ENCODE data around the gene DNAJC10.

The DNAJC10 gene

DNA sequence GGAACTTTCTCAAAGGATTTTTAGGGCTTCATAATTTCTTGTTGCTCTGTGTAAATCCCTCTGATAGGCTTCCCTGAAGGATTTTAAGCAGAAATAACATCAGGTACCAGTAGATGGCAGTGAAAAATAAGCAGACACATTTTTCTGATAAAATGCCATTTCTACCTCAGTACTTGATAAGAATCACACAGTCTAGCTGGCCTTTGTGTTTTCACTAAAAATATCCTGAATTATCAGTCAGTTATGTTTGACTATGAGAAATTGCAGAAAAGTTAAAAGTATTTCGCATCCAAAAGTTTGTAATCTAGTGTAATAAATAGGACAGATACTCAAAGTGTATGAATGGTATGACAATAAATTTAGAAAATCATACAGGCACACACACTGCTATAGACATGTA lies 68.7 kb downstream of the DNAJC10 start:
- DNase-seq (ENCODE audit: low read depth, low spot score) = no peak

DNA sequence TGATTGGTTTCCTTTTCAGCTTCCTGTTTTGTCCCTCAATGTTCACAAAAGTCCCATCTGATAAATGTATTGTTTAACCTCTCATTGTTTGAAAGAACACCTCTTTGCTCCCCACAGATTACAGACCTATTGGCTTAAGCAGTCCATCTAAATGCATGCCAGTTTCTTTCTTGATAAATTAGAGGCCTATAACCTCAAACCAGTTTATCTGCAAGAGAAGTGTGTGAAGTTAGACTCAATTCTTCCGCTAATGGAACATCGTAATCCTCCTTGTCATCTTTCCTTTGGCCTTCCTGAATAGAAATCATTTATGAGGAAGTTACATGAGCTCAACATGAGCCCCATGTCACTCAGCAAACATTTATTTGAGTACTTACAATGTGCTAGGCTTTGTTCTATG lies 76.4 kb downstream of the DNAJC10 start:
- no peak for DNase-seq (ENCODE audit: low read depth, low spot score)

DNA sequence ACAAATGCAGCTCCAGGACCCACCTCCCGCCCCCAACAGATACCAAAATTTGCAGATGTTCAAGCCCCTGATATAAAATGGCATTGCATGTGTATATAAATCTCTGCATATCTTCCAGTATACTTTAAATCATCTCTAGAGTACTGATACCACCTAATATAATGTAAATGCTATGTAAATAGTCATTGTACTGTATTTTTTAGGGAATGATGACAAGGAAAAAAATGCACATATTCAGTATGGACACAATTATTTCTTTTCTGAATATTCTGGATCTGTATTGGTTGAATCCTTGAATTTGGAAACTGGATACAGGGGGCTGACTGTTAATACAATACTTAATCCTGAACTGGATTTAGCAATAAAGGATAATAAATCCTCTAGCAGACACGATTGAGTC lies 82.7 kb downstream of the DNAJC10 start:
- DNase-seq (ENCODE audit: low read depth, low spot score) = no peak

DNA sequence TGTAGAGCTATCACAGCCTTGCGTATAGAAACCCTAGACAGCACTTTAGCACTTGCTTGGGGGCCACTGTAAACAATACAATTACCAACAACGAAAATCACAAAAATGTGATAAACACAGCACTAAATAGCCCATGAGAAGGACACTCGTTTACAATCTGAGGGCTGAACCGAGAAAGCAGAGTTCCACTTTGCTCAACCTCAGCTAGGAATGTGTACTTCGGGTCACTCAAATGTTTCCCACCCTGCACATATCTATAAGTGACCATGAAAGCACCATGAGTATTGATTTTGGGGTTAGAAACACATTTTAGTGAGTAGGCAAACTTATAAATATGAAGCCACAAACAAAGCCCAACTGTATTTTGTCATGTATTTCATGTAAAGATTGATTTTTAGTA lies 88.1 kb downstream of the DNAJC10 start:
- DNase-seq (ENCODE audit: low read depth, low spot score) = no peak

DNA sequence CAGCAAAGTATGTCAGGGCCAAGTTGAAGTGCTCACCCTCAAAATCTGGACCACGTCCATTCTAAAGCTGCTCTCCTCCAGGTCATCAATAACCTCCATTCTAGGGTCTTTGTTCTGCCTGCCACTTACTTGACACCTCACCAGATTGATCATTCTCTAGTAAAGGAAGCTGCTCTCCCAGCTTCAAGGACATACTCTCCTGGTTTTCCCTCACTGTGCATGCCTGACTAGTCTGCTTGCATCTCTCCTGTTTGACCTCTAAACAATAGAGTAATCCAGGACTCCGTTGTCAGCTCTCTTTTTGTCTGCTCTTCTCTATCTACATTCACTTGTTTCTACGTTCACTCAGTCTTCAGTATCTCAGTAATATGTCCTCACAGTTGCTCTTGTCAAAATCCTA lies 91.3 kb downstream of the DNAJC10 start:
- no peak for DNase-seq (ENCODE audit: low read depth, low spot score)

DNA sequence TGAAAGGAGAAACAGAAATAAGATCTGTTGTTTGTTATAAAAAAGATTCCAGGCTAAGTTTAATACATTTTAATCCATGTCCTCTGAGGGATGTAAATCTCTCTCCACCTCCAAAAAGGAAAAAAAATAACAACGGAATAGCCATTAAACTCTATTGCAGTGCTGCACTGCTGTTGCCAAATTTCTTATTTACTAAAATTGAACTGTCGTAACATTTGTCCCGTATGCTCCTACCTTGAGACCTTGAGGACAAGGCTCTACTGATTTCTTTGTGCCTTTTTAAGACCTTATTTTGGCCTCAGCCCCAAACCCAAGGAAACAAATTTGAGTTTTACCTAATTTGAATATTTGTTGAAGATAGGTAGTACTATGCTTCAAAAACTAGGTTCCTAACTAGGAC lies 94.0 kb downstream of the DNAJC10 start:
- DNase-seq (ENCODE audit: low read depth, low spot score) = no peak

DNA sequence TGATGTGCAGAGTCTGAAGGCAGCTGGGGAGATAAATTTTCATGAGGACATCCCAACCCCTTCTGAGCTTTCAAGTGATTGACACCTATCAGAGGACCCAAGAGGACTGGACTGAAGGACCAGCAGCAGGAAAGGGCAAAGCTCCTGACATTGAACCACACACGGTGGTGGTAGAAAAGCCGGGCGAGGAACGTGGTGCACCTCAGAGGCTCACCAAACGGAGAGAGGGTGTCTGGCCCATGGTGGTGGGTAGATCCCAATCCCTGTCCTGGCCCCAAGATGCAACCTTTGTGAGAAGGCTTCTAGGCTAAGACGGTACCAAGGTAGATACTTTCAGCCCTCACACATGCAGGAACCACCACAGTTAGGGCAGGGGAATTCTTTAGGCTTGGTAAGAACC lies 98.3 kb downstream of the DNAJC10 start:
- no peak for DNase-seq (ENCODE audit: low read depth, low spot score)

DNA sequence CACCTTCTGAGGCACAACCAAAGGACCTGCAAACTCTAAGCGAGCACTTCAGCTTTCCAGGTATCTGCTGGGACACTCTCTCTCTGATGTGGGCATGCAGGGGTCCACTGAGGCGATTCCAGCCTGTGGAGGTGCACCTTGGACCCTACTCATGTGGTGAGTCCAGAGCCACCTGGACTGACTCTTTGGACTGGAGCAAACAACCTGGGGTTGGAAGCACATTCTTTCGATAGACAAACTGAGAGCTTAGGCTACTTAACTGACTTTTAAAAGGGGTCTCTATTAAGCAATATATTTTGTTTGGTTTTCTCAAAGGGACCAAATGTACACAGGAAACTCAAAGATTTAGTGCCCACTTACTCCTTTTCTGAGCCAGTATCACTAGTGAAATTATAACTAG lies 98.7 kb downstream of the DNAJC10 start:
- no peak for DNase-seq (ENCODE audit: low read depth, low spot score)

DNA sequence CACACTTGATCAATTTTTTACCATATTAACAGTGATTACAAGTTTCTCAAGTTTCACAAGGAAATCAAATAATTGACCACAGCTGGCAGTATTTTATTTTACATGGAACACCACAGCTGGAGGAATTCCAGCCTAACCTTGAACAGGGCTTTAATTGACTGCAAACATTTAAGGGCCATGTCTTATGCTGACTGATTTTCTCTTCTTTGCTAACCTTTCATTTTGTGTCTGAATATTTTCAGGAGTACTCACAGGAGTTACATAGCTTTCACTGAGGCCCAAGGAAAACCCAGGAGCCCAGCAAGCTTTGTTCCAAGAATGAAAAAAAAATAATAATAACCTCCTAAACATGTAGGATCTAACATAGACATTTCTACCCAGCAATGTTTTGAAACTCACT lies 100.8 kb downstream of the DNAJC10 start:
- no peak for DNase-seq (ENCODE audit: low read depth, low spot score)

DNA sequence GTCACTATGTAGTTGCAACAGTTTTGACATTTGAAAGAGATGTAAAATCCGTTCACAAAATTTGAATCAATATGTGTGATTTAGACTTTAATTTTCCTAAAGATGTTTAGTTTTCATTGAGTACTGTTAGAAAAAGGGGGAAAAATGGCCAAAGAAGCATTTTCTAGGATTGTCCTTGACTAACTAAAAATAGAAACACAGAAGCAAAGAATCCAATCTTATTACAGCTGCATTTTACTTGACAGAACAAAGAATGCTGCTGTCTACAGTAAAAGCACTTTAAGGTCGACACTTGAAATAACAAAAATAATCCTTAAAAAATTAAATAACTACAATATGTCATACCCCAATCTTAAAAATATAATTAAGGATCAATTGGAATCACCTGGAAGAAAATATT lies 101.5 kb downstream of the DNAJC10 start:
- DNase-seq (ENCODE audit: low read depth, low spot score) = no peak

DNA sequence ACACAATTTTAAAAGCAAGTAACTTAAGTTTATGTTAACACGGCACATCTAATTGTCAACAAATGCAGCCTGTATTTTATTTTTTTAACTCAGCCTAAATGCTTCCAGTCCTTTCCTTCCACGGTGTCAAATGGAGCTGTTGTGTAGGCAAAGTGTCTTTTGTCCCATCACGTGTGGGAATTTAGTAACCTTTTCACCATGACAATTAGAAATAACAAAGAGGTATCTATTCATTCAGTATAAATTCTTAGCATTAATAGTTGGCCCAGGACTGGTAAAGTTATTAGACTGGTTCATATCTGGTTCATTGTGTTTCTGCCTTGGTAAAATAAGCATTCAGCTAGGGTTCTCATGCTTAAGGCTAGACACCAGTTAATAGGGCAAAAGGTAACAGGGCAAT lies 102.4 kb downstream of the DNAJC10 start:
- DNase-seq (ENCODE audit: low read depth, low spot score) = no peak

DNA sequence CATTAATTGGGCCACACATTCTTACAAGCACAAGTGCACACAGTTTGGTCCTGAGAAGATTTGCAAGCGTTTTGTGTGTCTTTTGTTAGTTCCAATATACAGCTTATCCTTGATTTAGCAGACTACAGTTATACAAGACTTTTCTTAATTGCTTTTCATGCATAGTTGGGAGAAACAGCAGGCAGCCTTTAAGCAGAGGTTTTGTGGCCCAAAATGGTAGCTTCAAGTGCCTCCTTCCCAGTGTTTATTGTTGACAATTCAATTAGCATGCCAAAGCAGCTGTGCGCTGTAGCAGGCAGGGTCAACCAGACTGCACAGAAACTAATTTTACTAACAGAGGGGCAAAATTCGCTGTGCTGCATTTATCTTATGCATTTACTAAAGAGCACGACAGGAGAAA lies 102.9 kb downstream of the DNAJC10 start:
- DNase-seq (ENCODE audit: low read depth, low spot score) = no peak

DNA sequence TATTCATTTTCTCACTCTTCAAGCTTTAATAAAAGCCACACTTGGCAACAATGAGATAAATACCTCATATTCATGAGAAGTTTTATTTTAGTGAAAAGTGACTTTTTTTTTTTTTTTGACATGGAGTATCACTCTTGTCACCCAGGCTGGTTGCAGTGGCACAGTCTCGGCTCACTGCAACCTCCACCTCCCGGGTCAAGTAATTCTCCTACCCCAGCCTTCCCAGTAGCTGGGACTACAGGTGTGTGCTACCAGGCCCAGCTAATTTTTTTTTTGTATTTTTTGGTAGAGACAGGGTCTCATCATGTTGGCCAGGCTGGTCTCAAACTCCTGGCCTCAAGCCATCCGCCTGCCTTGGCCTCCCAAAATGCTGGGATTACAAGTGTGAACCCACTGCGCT lies 103.4 kb downstream of the DNAJC10 start:
- no peak for DNase-seq (ENCODE audit: low read depth, low spot score)

DNA sequence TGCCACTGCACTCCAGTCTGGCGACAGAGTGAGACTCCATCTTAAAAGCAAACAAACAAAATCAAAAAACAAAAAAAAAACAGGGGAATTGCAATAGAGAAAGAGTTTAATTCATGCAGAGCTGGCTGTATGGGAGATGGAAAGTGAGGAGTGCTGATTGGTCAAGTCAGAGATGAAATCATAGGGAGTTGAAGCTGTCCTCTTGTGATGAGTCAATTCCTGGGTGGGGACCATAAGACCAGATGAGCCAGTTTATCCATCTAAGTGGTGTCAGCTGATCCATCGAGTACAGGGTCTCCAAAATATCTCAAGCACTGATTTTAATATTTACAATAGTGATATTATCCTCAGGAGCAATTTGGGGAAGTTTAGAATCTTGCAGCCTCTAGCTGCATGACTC lies 105.1 kb downstream of the DNAJC10 start:
- DNase-seq (ENCODE audit: low read depth, low spot score) = no peak

DNA sequence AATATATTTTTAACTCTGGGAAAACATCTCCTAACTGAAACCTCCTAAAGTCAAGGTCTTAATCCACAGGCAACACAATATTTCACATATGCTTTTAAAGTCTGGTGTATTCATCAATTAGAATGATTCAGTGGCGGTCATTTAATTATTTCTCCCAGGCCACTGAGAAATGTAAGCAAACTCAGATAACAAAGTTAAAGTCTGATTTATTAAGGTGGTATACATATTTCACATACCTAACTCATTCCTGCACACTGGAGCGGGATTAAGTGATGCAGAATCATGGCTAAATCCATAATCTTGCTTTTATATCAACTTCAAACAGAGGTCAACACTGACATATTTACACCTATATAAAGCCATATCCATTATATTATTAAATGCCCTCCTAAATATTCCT lies 106.7 kb downstream of the DNAJC10 start:
- DNase-seq (ENCODE audit: low read depth, low spot score) = no peak

DNA sequence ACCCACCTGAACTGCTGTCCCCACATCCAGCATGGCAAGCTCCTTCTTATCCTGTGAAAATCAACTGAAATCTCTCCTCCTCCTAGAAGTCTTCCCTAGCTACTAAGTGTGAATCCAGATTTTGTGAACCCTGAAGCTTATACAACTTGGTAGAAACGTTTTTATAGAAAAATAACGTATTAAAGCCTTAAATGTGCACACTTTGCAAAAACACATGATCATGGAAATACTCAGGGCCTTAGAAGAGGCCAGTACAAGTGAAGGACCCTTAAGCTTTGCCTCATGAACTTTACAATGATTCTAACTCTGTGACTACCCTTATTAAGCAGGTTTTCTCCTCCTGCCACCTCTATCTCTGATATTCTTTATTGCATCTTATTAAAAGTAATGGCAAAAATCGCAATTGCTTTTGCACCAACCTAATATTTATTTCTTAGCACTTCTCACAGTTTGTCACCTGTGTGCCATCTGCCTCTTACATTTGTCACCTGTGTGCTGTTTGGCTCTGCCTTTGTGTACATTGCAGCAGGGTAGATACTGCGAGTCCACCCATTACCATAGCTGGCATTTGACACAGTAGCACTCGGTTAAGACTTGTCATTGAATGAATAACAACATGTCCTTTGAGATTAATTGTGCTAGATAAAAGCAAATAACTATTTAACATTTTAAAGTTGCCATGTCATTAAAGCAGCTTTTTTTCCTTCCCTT lies 108.2 kb downstream of the DNAJC10 start:
- DNase-seq (ENCODE audit: low read depth, low spot score) = no peak

DNA sequence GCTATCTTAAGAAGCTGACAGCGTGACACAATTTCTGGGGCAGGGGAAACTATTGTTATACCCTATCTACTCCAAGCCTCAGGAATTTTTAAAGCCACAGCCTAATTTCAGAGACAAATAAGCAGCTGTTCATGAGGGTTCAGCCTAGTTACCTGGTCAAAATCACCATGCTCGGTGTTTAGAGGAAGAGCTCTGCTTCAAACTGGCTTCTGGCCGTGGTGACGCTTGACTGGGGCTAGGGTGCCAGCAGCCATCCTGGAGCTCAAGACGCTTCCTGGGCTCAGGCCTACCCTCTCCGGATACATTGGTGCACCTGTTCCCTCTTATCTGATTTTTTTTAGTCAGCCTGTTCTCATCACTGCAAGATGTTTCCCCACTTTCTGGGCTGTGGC lies 108.7 kb downstream of the DNAJC10 start:
- no peak for DNase-seq (ENCODE audit: low read depth, low spot score)

DNA sequence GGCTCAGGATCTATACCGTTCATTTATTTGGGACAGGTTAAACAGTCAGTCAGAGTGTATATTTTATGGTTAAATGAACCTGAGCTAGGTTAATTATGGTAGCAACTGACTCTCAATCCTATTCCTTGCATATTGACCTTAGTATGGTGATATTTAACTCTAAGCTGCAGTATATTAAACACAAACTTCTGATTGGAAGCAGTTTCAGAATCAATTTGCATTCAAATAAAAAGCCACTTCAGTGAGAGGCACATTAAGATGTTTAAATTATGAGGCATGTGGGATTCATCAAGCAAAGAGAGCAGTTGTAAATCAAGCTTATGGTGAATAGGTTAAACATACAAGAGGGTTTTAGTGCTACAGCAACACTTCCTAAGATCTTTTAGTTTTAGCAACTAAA lies 110.0 kb downstream of the DNAJC10 start:
- DNase-seq (ENCODE audit: low read depth, low spot score) = no peak

DNA sequence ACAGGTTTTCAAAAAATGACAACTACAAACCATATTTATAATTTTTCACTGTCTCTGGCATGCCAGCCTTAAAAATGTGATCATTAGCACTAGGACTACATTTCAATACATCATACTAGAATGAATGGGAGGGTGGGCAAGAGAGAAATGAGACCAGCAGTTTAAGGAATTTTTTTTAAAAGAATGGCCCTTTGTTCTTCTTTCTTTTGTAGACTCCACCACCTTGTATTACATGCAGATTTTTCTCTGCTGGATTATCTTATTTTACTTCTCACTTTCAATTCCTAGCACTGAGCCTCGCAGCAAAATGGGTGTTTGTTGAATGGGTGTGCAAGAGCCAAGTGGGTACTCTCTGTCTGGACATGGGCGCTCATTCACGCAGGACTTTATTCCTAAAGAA lies 110.4 kb downstream of the DNAJC10 start:
- no peak for DNase-seq (ENCODE audit: low read depth, low spot score)

DNA sequence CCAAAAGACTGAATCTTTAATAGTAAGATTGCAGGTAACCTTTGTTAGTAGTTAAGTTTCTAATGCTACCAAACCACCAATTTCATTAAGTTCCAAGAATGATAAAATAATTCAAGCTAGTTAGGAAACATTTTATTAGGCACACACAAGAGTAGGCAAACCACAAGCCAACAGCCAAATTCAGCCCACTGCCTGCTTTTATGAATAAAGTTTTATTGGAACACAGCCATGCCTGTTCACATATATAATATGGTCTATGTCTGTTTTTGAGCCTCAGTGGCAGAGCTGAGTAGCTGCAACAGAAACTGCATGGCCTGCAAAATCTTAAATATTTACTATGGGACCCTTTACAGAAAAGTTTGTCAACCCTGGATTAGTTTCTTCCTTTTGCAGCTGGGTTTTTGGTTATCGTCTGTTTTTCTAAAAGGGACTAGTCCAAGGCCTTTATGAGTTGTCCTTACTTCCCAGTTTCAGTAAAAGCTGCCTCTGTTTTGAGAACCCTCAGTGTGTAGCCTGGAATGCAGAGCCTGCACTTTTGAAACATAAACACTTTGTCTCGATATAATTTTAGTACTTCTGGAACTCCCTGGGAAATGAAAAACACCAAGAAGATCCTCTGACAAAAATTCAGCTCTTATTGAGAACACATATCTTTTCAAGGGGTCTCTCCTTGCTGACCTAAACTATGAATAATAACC lies 111.3 kb downstream of the DNAJC10 start:
- DNase-seq (ENCODE audit: low read depth, low spot score) = no peak

DNA sequence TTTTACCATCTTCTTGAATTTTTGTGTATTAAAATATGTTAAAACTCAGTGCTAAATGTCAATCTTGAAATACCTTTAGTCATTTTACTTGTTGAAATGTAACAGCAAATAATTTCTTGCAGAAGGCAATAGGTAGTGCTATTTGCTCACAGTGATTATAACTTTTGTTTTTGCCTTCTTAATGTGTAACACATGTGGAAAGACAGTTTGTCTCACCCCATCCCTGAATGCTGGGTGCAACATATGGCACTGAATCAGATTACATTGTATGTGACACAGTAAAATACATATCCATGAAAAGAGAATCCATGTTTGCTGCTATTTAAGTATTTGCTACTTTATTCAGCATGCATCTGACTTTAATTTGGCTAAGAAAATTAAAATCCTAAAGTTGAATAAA lies 115.0 kb downstream of the DNAJC10 start:
- DNase-seq (ENCODE audit: low read depth, low spot score) = no peak

DNA sequence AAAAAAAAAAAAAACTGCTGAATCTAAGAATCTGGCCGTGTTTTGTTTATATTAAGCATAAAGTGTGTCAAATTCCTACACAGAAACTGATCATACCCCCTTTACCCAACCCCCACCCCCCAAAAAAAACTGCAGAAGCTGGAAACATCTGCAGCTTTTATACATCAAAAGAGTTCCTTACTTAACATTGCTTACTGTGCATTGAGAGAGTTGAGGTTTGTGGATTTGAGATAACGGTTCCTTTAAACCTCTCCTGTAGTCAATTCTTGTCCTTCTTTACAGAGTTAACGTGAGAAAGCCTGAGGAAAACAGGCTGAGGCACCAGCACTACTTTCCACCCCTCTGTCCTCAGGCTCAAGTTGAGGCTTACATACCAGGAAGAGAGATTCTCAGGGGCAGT lies 115.9 kb downstream of the DNAJC10 start:
- no peak for DNase-seq (ENCODE audit: low read depth, low spot score)

DNA sequence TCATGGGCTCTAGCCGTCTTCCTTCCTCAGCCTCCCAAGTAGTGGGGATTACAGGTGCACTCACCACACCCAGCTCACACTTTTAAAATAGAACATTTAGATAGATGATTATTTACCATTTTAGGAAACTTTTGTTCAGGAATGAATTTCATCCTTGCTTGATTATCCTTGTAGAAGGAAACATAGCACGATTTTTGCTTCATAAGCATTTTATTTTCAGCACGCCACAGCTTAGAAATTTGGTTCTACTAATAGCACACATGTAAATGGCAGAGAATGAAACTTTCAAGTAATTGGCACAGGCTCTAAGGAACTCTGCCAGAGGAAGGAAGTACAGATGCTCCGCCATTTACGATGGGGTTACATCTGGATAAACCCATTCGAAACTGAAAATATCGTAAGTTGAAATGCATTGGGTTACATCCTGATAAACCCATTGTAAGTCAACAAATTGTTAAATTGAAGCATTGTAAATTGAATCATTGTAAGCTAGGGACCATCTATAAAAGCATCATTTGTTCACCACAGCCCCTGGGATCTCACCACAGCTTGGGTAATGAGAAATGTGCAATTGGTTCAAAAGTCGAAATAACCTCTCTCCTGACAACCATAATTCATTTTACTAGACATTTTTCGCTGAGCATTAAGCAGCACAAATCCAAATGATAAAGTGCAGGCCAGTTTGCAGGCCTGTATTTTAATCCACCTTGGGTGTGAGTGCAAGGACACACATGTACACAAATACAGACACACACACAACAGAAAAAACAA lies 117.2 kb downstream of the DNAJC10 start:
- no peak for DNase-seq (ENCODE audit: low read depth, low spot score)

All from iPS DF 19.7 (cell line).